ENCODE results near the gene CDH26. TPM values are rescaled to one million over a fixed set of nuclear protein-coding genes. Genes with fewer than 3 reads are reported as not detected.

CDH26 gene
- total RNA-seq, 1 donor from 2014 or later = 6.9 TPM

DNA sequence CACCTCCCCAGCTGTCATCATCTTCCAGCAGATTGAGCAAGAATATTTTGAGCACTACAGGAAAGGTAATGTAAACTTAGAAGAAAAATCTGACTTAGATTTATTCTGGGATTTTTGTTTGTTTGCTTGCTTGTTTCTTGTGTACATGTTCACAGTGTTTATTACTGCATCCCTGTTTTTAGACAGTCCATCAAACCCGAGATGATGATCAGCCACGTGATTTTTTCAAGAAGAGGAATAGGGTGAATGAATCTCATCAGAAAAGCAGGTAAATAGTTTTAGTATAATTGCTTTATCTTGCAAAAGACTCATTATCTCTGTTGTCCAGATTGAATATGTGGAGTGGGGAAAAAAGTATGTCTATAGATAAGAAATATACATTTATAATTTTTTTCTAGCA is 16.0 kb upstream of the CDH26 start:
- no peaks in the 10 kb centered on the region for H3K9me3 Mint-ChIP-seq
- H3K4me3 Mint-ChIP-seq = peak overlapping the region; percentile 25

DNA sequence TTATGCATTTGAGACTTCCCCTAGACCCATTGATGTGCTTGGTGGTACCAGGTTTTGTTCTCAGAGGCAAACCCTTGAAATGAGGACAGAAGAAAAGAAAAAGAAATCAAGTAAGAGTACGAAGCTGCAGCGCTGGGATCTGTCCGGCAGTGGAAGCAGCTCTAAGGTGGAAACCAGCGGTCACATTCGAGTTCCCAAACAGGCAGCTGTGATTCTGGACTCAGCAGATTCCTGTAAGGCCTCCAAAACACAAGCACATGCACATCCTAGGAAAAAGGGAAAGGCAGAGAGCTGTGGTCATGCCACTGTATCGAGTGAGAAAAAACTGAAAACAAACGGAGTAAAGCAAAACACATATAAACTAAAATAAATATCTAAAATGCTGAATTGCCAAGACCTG is 13.5 kb upstream of the CDH26 start:
- H3K9me3 Mint-ChIP-seq = no peaks in the 10 kb centered on the region
- H3K36me3 Mint-ChIP-seq = no peaks in the 10 kb centered on the region

More for the DNA sequence above, 16.0 kb upstream of the CDH26 start:
- no peak for DNase-seq (ENCODE audit: extremely low spot score, unreplicated experiment)
- Mint-ChIP-seq H3K4me1 (ENCODE audit: unreplicated experiment) (peaks cover 47% of the 10 kb centered on the region), H3K27me3 (no peaks in the 10 kb centered on the region), H3K27ac (peak overlapping the region; percentile 53), H3K36me3 (peaks cover 6% of the 10 kb centered on the region)
- TF ChIP-seq CTCF (conservative IDR thresholded peaks at IDR 0.05) = no peak

GRCh38 chr20:59945175-59945574 is 13.0 kb upstream of the CDH26 start:
- H3K36me3 Mint-ChIP-seq = no peaks in the 10 kb centered on the region
- peak overlapping the region; percentile 75 for H3K4me3 Mint-ChIP-seq
- DNase-seq (ENCODE audit: extremely low spot score, unreplicated experiment) = no peak
- TF ChIP-seq CTCF (conservative IDR thresholded peaks at IDR 0.05) = no peak
- H3K4me1 Mint-ChIP-seq (ENCODE audit: unreplicated experiment) = peaks cover 45% of the 10 kb centered on the region
- H3K27ac Mint-ChIP-seq = peak overlapping the region; percentile 84
- H3K27me3 Mint-ChIP-seq = no peaks in the 10 kb centered on the region
- H3K9me3 Mint-ChIP-seq = no peaks in the 10 kb centered on the region

More for the DNA sequence above, 13.5 kb upstream of the CDH26 start:
- TF ChIP-seq CTCF (conservative IDR thresholded peaks at IDR 0.05) = no peak
- Mint-ChIP-seq H3K27me3 (no peaks in the 10 kb centered on the region), H3K4me1 (ENCODE audit: unreplicated experiment) (peaks cover 45% of the 10 kb centered on the region), H3K27ac (peak overlapping the region; percentile 51), H3K4me3 (peak overlapping the region; percentile 6)
- no peak for DNase-seq (ENCODE audit: extremely low spot score, unreplicated experiment)

GRCh38 chr20:59945731-59946130 is 12.5 kb upstream of the CDH26 start:
- no peak for DNase-seq (ENCODE audit: extremely low spot score, unreplicated experiment)
- no peak for TF ChIP-seq CTCF (conservative IDR thresholded peaks at IDR 0.05)
- Mint-ChIP-seq H3K4me3 (peak overlapping the region; percentile 75), H3K27ac (peak overlapping the region; percentile 84), H3K36me3 (no peaks in the 10 kb centered on the region), H3K27me3 (no peaks in the 10 kb centered on the region), H3K9me3 (no peaks in the 10 kb centered on the region), H3K4me1 (ENCODE audit: unreplicated experiment) (peaks cover 45% of the 10 kb centered on the region)

DNA sequence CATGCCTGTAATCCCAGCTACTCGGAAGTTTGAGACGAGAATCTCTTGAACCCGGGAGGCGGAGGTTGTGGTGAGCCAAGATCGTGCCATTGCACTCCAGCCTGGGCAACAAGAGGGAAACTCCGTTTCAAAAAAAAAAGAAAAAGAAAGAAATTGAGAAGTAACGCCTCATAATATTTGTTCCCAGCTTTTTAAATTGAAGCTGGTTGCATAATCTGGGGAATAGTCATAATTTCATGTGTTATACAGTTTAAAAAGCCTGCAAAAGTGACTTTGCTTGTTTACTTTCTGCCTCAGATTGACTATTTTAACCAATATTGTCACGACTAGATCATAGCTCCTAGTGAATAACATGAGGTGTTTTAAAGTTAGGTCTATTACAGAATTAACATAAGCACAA is 10.8 kb upstream of the CDH26 start:
- Mint-ChIP-seq H3K4me1 (ENCODE audit: unreplicated experiment) (peaks cover 31% of the 10 kb centered on the region), H3K9me3 (no peaks in the 10 kb centered on the region), H3K27ac (no peak overlapping the region), H3K27me3 (no peaks in the 10 kb centered on the region), H3K4me3 (no peak overlapping the region), H3K36me3 (no peaks in the 10 kb centered on the region)
- TF ChIP-seq CTCF (conservative IDR thresholded peaks at IDR 0.05) = no peak
- DNase-seq (ENCODE audit: extremely low spot score, unreplicated experiment) = no peak

DNA sequence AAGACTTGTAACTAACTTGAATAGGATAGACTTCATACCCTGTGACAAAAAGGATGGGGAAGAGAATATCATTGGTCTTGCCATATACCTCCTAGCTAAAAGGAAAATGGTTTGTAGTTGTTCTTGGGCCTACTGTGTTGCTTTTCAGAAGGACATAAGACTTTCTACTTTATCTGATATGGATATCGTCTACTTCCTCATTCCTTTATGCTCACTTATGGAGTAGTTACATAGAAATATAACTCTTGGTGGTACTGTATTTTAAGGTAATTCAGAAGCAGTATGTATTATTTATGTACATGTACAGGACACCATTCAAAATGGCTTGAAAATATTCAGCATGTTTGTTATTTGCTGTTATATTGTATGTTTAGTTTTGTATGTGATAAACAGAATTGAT is 10.0 kb upstream of the CDH26 start:
- no peaks in the 10 kb centered on the region for H3K9me3 Mint-ChIP-seq
- peaks cover 31% of the 10 kb centered on the region for H3K4me1 Mint-ChIP-seq (ENCODE audit: unreplicated experiment)
- H3K4me3 Mint-ChIP-seq = no peak overlapping the region
- H3K27me3 Mint-ChIP-seq = no peaks in the 10 kb centered on the region
- no peak for TF ChIP-seq CTCF (conservative IDR thresholded peaks at IDR 0.05)
- H3K36me3 Mint-ChIP-seq = no peaks in the 10 kb centered on the region
- peak overlapping the region; percentile 50 for H3K27ac Mint-ChIP-seq
- no peak for DNase-seq (ENCODE audit: extremely low spot score, unreplicated experiment)
